HG03460 (cell line): ENCODE measurements around the gene RPL35.

Experiments used
- ATAC-seq: cut with Tn5 transposase; IDR thresholded peaks from one replicate; pipeline ENCODE4 v1.9.1; 2021; ENCODE audit not compliant: unreplicated experiment

Gene RPL35

DNA sequence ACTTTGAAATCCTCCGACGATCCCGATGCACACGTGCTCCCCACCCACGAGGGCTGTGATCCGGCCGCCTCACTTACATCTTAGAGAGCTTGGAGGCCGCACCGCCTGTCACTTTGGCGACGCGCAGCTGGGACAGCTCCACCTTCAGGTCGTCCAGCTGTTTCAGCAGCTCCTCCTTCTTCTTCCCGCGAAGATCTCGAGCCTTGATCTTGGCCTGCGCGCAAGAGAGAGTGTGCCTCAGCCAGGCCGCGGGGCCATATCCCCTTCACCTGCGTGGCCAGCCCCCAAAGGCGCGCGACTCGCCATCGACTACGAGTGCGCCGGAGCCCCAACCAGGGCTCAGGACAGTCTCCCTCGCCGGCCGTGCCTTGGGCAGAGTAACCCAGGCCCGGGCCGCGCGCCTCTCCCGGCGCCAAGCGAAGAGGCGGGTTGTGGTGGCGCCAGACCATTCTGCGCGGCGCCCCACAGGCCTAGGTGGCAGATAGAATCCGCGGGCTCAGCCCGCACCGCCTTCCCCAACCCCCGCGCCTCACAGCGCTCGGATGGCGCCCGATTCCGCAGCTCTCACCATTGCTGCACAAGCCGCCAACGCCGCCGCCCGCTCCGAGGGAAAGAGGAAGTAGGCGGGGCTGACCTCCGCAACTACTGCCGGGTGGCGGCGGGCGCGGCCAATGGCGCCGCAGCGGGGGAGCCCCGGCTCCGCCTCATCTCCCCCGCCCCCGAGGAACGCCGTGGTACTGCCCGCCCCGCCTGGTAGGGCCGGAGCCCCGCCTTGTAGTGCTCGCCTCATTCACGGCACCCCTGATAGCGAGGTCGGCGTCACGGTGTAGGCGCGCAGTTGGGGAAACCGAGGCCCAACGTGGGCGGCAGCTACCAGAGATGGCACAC lies at the start of gene RPL35, which contains the start of gene ARPC5L:
Gene RPL35 (minus strand): TSS at position 616 of the 888 bp plus-strand sequence. CDS start 45 bp downstream, at position 571.
Gene ARPC5L (plus strand): TSS at position 789 of the 888 bp plus-strand sequence. CDS start 7,161 bp downstream, outside the sequence.
- peak; percentile 85 for ATAC-seq

DNA sequence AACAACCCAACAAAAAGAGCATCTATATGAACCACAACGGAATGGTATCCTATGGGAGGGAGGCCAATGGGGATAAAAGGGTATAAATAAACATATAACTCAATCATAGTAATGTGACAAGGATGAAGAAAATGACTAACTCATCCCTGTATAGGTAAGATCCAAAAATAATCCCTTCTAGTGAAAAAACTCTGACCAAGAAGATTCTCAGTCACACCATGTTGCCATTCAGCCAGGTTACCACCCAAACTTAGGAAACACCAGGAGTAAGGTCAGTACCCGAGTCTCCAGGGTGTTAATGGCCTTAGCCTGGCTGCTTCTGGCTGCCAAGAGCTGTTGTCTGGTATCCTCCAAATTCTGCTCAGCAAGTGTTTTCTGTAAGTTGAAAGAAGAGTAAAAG lies 46.3 kb upstream of the RPL35 start:
- no peak for ATAC-seq

DNA sequence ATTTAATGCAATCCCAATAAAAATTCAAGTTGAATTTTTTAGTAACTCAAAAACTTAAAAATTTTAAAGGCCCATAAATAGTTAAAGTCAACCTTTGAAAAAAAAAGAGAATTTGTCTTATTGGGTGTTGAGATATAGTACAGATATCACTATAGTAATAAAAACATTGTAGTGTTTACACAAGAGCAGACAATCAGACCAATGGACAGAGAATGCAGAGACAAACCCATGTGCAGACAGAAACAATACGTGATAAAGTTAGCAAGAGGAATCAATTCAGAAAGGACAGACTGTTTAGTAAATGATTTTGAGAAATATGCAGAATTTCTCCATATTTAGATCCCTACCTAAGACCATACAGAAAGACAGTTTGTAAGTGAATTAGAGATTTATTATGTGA lies 45.2 kb upstream of the RPL35 start:
- ATAC-seq: no peak

DNA sequence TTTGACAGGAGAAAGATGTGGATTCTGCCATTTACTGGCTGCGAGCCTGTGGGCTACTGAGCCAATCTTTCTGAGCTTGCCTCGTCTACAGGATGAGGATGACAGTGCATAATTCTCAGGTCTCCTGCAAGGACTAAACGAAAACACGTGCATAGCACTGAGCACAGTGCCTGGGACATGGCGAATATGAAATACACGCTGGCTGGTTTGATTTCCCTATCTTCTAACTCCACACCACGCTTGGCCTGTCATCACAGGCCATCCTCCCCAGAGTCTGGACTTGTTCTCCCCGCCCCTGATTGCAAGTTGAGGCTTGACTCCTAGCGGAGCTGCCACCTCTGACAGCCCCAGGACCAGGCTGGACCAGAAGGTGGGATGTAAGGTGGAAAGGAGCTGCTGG lies 38.1 kb upstream of the RPL35 start:
- ATAC-seq: no peak

DNA sequence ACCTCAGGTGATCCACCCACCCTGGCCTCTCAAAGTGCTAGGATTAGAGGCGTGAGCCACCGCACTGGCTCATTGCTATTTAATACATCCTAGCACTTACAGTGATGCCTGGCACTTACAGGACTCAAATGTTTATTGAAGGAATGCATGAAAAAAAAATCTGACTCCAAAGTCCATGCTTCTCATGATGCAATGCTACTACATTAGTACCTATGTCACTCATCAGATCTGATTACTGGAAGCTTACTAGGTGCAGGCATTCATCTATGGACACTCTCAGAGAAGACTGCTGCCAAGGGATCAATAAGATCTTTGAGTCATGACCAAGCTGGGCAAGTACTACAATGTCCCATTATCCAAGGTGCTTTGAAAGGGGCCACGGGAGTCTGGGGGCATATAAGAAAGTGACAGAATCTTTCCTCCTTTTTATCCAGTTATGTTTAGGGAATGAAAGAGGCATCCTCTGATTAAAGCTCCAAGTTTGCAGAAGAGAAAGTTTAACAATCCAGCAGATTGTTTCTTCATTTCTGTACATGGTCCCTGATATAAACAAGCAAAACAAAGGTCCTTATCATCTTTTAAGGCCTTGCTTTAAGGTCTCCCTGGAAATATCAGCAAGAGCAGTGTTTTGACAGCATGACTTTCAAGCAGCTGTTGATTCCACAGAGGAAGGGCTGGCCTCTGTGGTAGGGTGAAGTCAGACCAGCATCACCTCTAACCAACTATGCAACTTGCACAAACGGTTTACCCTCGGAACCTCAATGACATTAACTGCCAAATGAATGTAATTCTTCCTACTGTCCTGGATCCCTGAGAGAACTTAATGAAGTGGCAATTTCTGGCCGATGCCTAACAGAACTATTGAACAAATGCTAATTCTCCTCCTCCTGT lies 36.1 kb upstream of the RPL35 start:
- ATAC-seq: no peak

DNA sequence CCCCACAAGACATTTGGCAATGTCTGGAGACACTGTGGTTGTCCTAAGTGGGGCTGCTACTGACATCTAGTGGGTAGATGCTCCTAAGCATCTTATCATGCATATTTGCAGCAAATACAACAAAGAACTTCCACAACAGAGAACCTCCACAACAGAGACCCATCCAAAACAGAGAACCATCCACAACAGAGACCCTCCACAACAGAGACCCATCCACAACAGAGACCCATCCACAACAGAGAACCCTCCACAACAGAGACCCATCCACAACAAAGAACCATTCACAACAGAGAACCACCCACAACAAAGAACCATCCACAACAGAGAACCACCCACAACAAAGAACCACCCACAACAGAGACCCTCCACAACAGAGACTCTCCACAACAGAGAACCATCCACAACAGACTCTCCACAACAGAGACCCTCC lies 33.0 kb upstream of the RPL35 start:
- ATAC-seq: no peak

DNA sequence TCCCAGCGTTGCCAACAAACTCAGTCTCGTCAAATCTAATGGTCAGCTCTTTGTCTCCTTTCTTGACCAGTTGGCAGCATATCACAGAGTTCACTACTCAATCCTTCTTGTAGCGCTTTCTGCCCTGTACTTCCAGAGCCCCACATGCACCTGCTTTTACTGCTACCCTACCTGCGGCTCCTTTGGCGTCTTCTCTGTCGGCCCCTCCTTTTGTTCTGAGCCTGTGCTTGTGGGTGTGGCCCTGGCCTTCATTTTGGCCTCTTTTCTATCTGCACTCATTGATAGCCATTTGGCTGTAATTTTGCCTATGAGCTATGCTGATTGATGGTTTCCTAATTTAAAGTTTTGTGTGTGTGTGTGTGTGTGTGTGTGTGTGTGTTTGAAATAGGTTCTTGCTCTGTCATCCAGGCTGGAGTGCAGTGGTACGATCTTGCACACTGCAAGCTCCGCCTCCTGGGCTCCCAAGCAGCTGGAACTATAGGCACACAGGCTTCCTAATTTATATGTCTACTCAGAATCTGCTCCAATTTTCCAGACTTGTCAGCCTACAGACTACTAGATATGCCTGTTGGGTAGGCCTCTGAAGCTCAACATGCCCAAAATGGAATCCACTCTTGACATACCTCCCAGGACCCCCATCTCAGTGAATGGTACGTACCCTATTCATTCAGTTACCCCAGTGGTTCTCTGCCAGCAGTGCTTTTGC lies 32.4 kb upstream of the RPL35 start:
- ATAC-seq: no peak

DNA sequence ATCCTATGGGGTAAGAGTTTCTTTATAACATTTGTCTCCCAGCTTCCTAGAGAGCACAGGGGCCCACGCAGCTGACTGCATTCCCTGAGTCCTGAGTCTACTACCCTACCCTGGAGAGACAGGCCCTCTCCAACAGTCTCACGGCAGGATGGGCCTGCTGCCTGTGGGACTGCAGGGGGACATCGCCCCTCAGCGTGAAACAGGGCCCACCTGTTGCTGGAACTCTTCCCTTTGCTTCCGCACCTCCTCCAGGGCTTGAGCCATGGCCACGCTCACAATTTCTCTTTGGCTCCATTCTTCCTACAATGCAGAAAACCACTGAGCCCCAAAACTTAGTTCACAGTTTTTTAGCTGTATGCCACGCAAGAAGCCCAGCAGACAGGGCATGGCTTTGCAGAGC lies 28.4 kb upstream of the RPL35 start:
- no peak for ATAC-seq

DNA sequence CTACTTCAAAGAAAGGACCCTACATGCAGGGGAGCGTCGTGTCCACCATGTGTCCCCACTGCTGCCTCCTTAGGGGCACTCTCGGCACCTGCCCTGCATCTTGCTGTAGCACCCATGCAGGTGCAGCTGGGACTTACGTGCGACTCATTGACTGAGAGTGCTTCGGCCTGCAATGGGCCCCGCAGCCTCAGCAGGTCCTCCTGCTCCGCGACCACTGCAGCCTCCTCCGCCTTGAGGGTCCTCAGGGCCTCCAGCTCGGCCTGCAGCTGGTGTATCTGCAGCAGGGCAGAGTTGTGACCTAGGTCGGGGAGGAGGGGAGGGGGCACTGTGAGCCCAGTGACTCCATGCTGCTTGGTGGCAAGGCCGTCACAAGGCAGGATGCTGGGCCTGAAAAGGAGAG lies 27.2 kb upstream of the RPL35 start:
- ATAC-seq: no peak

DNA sequence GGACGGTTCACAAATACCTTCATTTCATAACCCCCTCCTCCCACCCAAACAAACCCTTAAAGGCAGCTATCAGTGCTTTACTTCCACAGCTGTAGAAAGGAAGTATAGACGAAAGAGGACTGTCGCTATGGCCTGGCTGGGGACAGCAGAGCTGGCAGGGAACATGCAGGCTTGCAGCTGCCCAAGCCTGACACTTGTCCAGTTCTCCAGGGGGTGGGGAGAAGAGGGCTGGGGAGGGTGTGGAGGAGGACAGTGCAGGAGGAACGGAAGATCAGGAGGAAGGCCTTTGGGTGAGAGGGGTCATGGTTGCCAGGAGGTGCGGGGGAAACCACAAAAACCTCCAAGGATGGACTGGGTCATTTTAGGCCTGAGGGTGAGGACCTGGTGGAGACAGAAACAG lies 26.1 kb upstream of the RPL35 start:
- no peak for ATAC-seq

DNA sequence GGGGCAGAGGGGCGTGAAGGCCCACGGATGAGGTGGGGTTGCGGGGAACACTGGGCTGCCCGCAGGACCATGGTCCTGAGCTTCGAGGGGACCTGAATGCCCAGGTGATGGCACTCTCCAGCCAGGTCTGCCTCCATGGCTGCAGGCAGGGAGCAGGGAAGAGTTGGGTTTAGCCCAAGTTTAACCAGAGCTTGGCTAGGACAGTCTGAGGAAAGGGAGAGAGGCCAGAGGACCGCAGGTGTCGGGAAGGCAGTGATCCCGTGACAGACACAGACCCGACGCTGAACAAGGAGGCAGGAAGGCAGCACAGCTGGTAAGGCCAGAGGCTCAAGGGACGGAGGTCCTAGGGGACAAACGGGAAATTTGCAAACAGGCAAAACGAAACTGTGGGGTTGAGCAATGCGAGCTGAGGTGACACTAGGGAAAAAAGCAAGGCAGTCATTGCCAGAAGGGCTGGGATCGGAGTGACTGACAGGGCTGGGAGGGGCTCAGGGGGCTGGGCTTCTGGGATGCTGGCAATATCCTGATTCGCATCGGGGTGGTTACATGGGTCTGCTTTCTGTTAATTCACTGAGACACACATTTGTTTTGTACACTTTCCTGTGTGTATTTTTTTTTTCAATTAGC lies 25.2 kb upstream of the RPL35 start:
- ATAC-seq: no peak

DNA sequence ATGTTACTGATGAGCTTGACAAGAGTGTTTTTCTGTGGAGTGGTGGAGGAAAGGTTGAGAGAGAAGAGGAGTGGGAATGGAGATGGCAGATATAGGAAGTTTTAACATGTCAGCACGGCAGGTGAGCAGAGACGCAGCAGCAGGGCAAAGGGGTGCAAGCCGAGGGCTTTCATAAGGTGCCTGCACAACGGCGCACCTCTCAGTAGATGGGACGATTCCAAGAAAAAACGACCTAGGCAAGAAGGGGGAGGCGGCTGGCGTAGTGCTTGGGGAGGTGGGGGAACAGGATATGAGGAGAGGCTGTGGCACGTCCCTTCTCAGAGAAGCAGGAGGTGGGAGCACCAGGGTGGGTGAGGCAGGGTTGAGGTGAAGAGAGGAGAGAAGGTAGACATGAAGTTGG lies 24.7 kb upstream of the RPL35 start:
- no peak for ATAC-seq

DNA sequence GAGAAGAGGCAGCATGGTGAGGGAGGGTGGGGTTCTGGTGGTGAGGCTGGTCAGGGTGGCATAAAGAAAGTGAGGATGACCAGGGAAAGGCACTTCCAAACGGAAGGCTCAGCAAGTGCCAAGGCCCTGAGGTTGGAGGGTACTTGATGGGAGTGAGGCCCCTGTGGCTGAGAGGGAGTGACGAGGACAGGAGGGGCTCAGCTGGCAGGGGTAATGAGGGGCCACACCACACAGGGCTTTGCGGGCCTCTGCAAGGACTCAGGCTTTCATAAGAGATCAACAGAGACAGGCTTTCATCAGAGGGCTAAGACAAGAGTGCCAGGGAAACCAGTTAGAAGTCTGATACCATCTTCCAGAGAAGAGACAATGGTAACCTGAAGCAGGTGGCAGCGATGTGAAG lies 23.8 kb upstream of the RPL35 start:
- no peak for ATAC-seq

DNA sequence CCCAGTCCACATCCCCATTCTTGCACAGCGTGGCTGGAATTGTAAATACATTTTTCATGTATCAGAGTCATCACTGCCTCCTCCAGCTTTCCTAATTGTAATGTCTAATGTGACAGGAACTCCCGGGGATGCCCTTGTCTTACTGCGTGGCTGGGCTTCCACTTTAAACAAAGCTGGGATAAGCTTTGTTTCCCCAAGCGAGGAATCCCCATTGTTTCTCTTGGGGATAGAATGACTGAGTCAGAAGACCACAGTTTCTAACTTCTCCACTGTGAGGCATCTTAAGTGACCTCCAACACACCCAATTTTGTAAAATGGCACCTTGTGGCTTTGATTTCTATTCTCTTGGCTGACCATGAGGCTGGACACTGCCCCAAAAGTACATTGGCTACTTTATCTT lies 22.6 kb upstream of the RPL35 start:
- ATAC-seq: no peak

DNA sequence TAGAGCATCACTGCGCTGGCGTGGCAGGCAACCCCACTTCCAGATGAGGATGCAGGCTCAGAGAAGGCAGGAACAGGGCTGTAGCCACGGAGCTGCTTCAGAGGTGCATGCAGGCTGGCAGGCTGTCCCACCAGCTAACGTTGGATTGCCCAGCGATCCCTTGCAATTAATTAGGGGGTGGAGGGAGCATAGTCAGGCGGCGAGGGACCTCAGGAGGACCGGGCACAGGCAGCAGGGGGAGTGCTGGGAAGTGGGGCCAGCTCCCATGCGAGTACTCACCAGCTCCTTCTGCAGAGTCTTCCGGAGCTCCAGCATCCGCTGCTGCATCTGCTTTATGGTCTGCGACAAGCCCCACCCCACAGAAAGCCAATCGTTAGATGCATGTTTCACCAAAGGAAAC lies 20.5 kb upstream of the RPL35 start:
- ATAC-seq: no peak

DNA sequence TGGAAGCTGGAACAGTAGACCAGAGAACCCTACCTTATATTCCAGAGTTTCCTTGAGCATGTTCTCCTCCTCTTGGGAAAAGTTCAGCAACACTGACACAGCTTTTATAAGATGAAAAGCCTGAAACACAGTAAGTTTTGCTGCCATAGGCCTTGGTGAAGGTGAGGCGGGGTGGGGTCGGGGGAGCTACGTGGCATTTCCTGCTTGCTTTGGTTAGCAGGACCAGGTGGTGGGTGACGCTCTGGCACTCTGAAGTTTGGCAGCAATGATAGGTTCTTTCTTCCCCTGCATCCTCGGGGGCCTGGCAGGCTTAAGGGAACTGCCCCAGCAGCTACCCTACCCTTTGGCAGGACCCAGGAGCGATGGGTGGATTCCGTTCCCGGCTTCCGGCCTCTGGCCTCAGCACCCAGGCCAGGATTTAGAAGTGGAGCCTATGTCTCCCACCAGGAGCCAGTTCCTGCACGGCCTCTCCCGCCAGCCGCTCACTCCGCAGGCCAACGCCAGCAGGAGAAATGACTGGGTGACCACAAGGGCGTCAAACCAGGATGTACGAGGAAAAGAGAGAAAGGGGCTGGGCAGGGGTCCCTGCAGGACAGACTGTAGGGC lies 19.5 kb upstream of the RPL35 start:
- ATAC-seq: no peak

DNA sequence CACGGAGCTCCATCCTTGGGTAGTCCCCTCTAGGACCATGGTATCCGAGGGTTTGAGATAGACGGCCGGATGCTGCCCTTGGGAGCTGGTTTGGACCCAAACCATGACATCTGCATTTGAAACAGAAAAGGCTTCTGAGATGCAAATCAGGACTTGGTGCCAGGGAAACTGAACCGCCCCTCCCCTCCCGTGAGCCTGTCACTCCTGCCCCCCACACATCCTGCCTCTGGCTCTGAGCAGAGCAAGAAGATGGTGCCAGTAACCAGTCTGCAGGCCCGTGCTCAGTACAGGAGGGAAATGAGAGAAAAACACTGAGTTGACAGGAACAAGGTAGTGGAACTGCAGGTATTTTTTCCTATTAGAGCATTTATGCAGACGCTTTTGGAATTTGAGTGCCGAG lies 18.7 kb upstream of the RPL35 start:
- ATAC-seq: no peak

DNA sequence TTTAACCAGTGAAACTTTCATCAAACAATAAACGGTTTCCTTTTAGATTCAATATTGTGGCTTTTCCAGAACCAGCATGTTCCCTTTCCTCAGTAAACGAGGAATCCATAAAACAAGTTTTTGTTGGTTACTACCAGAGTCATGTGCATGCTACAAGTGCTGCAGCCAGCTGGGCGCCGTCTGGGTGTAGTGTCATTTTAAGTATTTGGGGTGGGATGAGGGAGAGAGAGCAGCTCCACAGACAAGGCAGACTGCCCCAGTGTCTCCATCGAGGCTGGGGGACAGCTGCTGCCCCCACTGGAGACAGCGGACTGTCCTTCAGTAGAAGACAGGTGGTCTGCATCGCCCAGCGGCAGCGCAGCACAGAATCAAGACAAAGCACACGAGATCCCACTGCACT lies 17.5 kb upstream of the RPL35 start:
- ATAC-seq: no peak

DNA sequence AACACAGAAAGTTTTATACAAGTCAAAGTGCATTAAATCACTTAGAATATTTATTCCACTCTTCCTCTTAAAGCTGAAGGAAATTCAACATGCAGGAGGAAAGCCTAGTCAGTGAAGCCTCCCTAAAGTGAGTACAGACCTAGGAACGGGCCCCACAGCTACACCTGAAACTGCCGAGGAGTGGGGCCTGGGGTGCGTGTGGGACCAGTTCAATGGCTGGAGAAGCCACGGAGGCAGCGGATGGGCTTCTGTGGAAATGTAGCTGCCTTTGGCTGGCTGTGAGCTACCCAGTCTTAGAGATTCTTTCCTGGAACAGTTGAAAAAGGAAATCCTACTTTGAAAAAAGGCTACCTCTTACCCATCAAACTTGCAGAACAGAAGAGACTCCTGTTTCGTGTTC lies 16.8 kb upstream of the RPL35 start:
- no peak for ATAC-seq

DNA sequence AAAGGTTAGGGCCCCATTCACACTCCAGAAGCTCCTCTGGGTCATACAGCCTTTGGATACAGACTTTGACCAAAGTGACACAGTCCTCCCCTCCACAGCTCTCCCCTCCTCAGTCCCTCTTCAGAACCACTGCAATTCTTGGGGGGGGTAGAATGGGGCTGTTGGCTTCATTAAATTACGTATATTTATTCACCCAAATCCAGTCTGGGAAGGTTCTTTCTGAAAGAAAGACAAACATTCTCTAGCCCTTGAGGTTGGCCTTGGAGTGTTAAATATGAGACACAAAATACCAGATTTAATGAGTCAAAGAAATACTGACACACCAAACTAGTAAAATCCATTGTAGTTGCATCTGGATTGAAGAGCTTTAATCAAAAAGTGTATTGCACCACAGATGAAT lies 16.3 kb upstream of the RPL35 start:
- ATAC-seq: no peak
